ENCODE results near the gene FBXO8.

FBXO8 gene

GRCh38 chr4:174209341-174209740 lies 74.1 kb downstream of the FBXO8 start:
- Mint-ChIP-seq H3K9me3 (no peaks in the 10 kb centered on the region), H3K36me3 (ENCODE audit: low read depth) (no peaks in the 10 kb centered on the region), H3K4me3 (no peak overlapping the region), H3K27me3 (ENCODE audit: low read depth, poor library complexity) (peaks cover 96% of the 10 kb centered on the region), H3K4me1 (peaks cover 14% of the 10 kb centered on the region), H3K27ac (no peak overlapping the region)
- no peak for TF ChIP-seq CTCF (IDR thresholded peaks at IDR 0.05)
- DNase-seq, result no peak

GRCh38 chr4:174207367-174207766 lies 76.1 kb downstream of the FBXO8 start:
- no peak for DNase-seq
- peaks cover 80% of the 10 kb centered on the region for H3K27me3 Mint-ChIP-seq (ENCODE audit: low read depth, poor library complexity)
- peaks cover 8% of the 10 kb centered on the region for H3K4me1 Mint-ChIP-seq
- no peaks in the 10 kb centered on the region for H3K9me3 Mint-ChIP-seq
- H3K27ac Mint-ChIP-seq, result no peak overlapping the region
- no peaks in the 10 kb centered on the region for H3K36me3 Mint-ChIP-seq (ENCODE audit: low read depth)
- TF ChIP-seq CTCF (IDR thresholded peaks at IDR 0.05), result no peak
- no peak overlapping the region for H3K4me3 Mint-ChIP-seq

DNA sequence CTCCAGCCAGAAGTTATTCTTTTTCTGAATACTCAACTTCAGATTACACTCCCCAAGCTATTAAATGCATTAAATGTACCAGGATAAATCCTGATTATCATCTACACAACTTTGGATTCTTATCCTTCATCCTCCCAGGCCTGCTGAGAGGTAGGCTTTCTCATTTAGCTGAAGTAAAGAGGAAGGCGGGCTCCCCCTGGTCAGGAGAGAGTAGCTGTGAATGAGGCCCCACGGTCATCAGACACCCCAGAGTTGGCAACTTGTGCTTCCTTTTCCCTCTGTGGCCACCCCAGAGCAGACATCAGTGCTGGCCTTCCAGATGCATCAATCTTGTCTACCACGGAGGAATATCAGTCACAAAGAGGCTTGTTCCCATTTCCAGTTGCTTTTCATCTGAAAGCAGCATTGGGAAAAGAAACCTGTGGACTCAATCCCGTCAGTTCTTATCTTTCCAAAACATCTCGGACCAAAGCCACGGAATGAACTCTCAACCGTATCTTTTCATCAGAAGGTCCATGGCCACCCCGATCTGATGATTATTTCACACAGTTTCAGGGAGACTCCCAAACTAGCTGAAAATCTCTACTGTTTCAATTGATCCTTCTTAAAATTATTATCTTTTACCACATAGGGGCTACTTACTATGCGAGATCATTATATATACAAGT lies 79.2 kb downstream of the FBXO8 start:
- Mint-ChIP-seq H3K27ac (no peak overlapping the region), H3K4me3 (no peak overlapping the region), H3K27me3 (ENCODE audit: low read depth, poor library complexity) (peaks cover 58% of the 10 kb centered on the region), H3K36me3 (ENCODE audit: low read depth) (no peaks in the 10 kb centered on the region), H3K9me3 (no peaks in the 10 kb centered on the region), H3K4me1 (no peaks in the 10 kb centered on the region)
- TF ChIP-seq CTCF (IDR thresholded peaks at IDR 0.05), result no peak
- no peak for DNase-seq

DNA sequence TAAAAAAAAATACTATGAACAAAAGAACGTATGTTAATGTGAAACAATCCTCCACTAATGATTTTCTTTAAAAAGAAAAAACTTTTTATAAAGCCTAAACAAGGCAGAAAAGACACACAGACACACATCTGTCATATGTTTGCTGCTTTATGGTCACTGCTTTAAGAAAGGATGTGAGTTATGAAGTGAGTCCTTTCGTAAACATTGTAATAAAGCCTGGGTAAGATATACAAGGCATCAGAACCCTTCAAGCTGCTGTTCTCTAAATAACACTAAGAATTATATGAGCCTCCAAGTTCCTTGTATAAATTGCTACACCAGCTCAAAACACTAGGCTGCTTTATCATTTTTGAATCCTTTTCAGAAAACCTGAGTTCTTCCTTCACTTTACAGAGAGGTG lies 81.6 kb downstream of the FBXO8 start:
- H3K4me3 Mint-ChIP-seq, result no peak overlapping the region
- H3K27ac Mint-ChIP-seq, result no peak overlapping the region
- no peak for DNase-seq
- no peaks in the 10 kb centered on the region for H3K4me1 Mint-ChIP-seq
- H3K36me3 Mint-ChIP-seq (ENCODE audit: low read depth), result no peaks in the 10 kb centered on the region
- peaks cover 40% of the 10 kb centered on the region for H3K27me3 Mint-ChIP-seq (ENCODE audit: low read depth, poor library complexity)
- no peaks in the 10 kb centered on the region for H3K9me3 Mint-ChIP-seq
- TF ChIP-seq CTCF (IDR thresholded peaks at IDR 0.05), result no peak

DNA sequence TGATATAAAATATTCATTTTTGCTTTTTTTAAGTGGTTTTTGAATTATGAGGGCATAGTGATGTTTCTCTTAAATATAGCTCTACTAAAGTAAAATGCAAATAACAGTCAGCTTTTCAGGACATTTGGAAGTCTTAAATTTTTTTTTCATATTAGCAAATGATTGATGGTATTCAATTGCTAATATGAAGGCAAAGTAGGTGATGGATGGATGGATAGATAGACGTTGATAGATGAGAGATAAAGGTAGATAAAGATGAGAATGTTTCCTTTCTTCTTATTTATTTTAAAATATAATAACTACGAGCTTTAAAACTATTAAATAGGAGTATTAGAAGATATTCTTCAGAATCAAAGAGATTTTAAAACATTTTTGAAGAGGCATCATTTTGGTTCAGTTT lies 83.7 kb downstream of the FBXO8 start:
- peaks cover 31% of the 10 kb centered on the region for H3K27me3 Mint-ChIP-seq (ENCODE audit: low read depth, poor library complexity)
- no peak overlapping the region for H3K27ac Mint-ChIP-seq
- no peak overlapping the region for H3K4me3 Mint-ChIP-seq
- no peaks in the 10 kb centered on the region for H3K9me3 Mint-ChIP-seq
- H3K36me3 Mint-ChIP-seq (ENCODE audit: low read depth), result no peaks in the 10 kb centered on the region
- no peaks in the 10 kb centered on the region for H3K4me1 Mint-ChIP-seq
- no peak for DNase-seq
- no peak for TF ChIP-seq CTCF (IDR thresholded peaks at IDR 0.05)

DNA sequence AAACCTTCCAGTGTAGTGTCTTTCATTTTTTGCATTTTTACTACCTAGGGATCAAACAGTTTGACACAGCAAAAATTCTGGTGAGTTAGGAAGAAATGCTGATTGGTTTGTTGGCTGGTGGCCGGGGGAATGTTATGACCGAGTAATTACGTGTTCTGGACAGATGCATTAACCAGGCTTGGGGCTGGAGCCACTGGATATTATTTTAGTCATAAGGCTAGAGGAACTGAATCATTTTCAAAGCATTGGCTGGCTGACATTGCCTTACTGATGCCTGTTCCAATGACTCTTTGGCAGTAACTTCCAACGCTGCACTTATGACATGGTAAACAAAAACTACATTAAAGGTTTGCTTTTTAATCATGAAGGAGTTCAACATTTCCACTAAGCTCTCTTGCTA lies 84.6 kb downstream of the FBXO8 start:
- no peaks in the 10 kb centered on the region for H3K36me3 Mint-ChIP-seq (ENCODE audit: low read depth)
- no peak for DNase-seq
- H3K4me3 Mint-ChIP-seq, result no peak overlapping the region
- no peak overlapping the region for H3K27ac Mint-ChIP-seq
- H3K4me1 Mint-ChIP-seq, result no peaks in the 10 kb centered on the region
- peaks cover 28% of the 10 kb centered on the region for H3K27me3 Mint-ChIP-seq (ENCODE audit: low read depth, poor library complexity)
- TF ChIP-seq CTCF (IDR thresholded peaks at IDR 0.05), result no peak
- no peaks in the 10 kb centered on the region for H3K9me3 Mint-ChIP-seq

Measured in nephron progenitor cell (in vitro differentiated cells).